ENCODE measurements around the gene ADGRG3. TPM values are rescaled to one million over a fixed set of nuclear protein-coding genes. Genes with fewer than 3 reads are reported as not detected.

Gene ADGRG3
- total and polyA plus RNA-seq, 2 experiments from 2014 or later, result not detected

GRCh38 chr16:57657228-57657627 lies 10.9 kb upstream of the ADGRG3 start:
- H3K36me3 ChIP-seq (replicated peaks; ENCODE audit: insufficient read depth, low read depth), result no peaks in the 10 kb centered on the region
- TF ChIP-seq CTCF (IDR thresholded peaks at IDR 0.05; ENCODE audit: poor library complexity) (no peak), EZH2 (IDR thresholded peaks at IDR 0.05; ENCODE audit: borderline replicate concordance) (no peak), EZH2phosphoT487 (IDR thresholded peaks at IDR 0.05; ENCODE audit: low read depth, severe bottlenecking, unreplicated experiment) (no peak)

GRCh38 chr16:57658130-57658877 lies 9.8 kb upstream of the ADGRG3 start:
- Histone ChIP-seq H3K4me1 (ENCODE audit: insufficient read depth) (no peaks in the 10 kb centered on the region), H3K79me2 (no peaks in the 10 kb centered on the region), H3K4me3 (no peak overlapping the region), H3K27me3 (no peaks in the 10 kb centered on the region), H3K9me3 (ENCODE audit: low read depth) (no peaks in the 10 kb centered on the region), H3K27ac (no peak overlapping the region), H3K9me2 (replicated peaks; ENCODE audit: insufficient read depth) (no peaks in the 10 kb centered on the region), H4K20me1 (ENCODE audit: insufficient read depth, poor library complexity, severe bottlenecking) (no peaks in the 10 kb centered on the region), H3K4me2 (no peak overlapping the region), H2AFZ (no peak overlapping the region), H3K36me3 (replicated peaks; ENCODE audit: insufficient read depth, low read depth) (no peaks in the 10 kb centered on the region)
- TF ChIP-seq EZH2phosphoT487 (IDR thresholded peaks at IDR 0.05; ENCODE audit: low read depth, severe bottlenecking, unreplicated experiment) (no peak), CTCF (IDR thresholded peaks at IDR 0.05; ENCODE audit: poor library complexity) (no peak), EZH2 (IDR thresholded peaks at IDR 0.05; ENCODE audit: borderline replicate concordance) (no peak)
- no peak for DNase-seq (ENCODE audit: low spot score)
- 92% methylated on average over 10 of the region's 10 CpGs for WGBS (ENCODE audit: low lambda C conversion rate, missing lambda C conversion rate)

More at GRCh38 chr16:57657228-57657627, 10.9 kb upstream of the ADGRG3 start:
- 94% methylated on average over 13 of the region's 13 CpGs for WGBS (ENCODE audit: low lambda C conversion rate, missing lambda C conversion rate)
- Histone ChIP-seq H3K27me3 (no peaks in the 10 kb centered on the region), H3K4me1 (ENCODE audit: insufficient read depth) (no peaks in the 10 kb centered on the region), H2AFZ (no peak overlapping the region), H3K9me2 (replicated peaks; ENCODE audit: insufficient read depth) (no peaks in the 10 kb centered on the region), H4K20me1 (ENCODE audit: insufficient read depth, poor library complexity, severe bottlenecking) (no peaks in the 10 kb centered on the region), H3K9me3 (ENCODE audit: low read depth) (no peaks in the 10 kb centered on the region), H3K79me2 (no peaks in the 10 kb centered on the region), H3K4me2 (no peak overlapping the region), H3K4me3 (no peak overlapping the region), H3K27ac (no peak overlapping the region)
- no peak for DNase-seq (ENCODE audit: low spot score)

GRCh38 chr16:57658878-57659674 lies 9.0 kb upstream of the ADGRG3 start:
- no peak for DNase-seq (ENCODE audit: low spot score)
- 86% methylated on average over 19 of the region's 19 CpGs for WGBS (ENCODE audit: low lambda C conversion rate, missing lambda C conversion rate)
- Histone ChIP-seq H3K9me3 (ENCODE audit: low read depth) (no peaks in the 10 kb centered on the region), H3K79me2 (no peaks in the 10 kb centered on the region), H3K27me3 (no peaks in the 10 kb centered on the region), H3K27ac (no peak overlapping the region), H4K20me1 (ENCODE audit: insufficient read depth, poor library complexity, severe bottlenecking) (no peaks in the 10 kb centered on the region), H3K36me3 (replicated peaks; ENCODE audit: insufficient read depth, low read depth) (no peaks in the 10 kb centered on the region), H3K4me3 (no peak overlapping the region), H3K9me2 (replicated peaks; ENCODE audit: insufficient read depth) (no peaks in the 10 kb centered on the region), H3K4me2 (no peak overlapping the region), H2AFZ (no peak overlapping the region), H3K4me1 (ENCODE audit: insufficient read depth) (no peaks in the 10 kb centered on the region)
- TF ChIP-seq CTCF (IDR thresholded peaks at IDR 0.05; ENCODE audit: poor library complexity) (no peak), EZH2phosphoT487 (IDR thresholded peaks at IDR 0.05; ENCODE audit: low read depth, severe bottlenecking, unreplicated experiment) (no peak), EZH2 (IDR thresholded peaks at IDR 0.05; ENCODE audit: borderline replicate concordance) (no peak)
